ENCODE data around the gene DDX23. TPM values are rescaled to one million over a fixed set of nuclear protein-coding genes. Genes with fewer than 3 reads are reported as not detected.

The DDX23 gene
- total RNA-seq, 1 experiment from 2014 or later, result 114 TPM

DNA sequence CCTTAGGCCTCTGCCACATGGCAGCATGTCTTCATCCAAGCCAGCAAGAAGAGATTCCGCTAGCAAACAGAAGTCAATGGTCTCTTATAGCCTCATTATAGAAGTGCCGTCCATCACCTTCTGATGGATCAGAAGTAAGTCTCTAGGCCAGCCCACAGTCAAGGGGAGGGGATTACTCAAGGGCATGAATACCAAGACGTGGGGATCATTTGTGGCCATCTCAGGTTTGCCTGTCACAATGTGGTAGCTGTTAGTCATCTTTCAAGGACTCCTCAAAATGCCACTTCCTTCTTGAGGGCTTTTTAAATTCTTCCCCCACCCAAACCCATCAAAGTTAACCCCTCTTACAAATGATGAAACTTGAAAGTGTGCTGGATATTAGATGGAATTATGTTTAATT lies 55.0 kb downstream of the DDX23 start:
- no peak for DNase-seq (ENCODE audit: low spot score)

GRCh38 chr12:48795550-48796455 lies 56.2 kb downstream of the DDX23 start:
- peak; percentile 75 for DNase-seq (ENCODE audit: low spot score)

DNA sequence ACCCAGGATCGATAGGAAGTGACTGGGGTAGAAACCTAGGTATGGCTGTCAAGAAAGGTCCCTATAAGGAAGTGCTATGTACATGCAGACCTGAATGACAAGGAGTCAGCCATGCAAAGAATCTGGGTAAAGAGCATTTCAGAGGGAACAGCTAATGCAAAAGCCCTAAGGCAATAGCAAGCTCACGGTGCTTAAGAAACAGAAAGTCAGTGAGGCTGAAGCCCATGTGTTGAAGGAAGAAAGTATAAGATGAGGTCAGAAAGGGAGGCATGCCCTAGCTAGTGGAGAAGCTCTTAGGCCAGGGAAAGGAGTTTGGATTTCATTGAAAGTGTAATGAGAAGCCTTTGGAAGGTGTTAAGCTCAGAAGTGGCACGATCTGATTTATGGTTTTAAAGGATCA lies 57.1 kb downstream of the DDX23 start:
- DNase-seq (ENCODE audit: low spot score), result no peak

- DNase-seq (ENCODE audit: low spot score), result no peak
Observed at GRCh38 chr12:48793696-48794095, 58.3 kb downstream of the DDX23 start.

GRCh38 chr12:48789858-48790326 lies 62.1 kb downstream of the DDX23 start:
- DNase-seq (ENCODE audit: low spot score), result no peak

DNA sequence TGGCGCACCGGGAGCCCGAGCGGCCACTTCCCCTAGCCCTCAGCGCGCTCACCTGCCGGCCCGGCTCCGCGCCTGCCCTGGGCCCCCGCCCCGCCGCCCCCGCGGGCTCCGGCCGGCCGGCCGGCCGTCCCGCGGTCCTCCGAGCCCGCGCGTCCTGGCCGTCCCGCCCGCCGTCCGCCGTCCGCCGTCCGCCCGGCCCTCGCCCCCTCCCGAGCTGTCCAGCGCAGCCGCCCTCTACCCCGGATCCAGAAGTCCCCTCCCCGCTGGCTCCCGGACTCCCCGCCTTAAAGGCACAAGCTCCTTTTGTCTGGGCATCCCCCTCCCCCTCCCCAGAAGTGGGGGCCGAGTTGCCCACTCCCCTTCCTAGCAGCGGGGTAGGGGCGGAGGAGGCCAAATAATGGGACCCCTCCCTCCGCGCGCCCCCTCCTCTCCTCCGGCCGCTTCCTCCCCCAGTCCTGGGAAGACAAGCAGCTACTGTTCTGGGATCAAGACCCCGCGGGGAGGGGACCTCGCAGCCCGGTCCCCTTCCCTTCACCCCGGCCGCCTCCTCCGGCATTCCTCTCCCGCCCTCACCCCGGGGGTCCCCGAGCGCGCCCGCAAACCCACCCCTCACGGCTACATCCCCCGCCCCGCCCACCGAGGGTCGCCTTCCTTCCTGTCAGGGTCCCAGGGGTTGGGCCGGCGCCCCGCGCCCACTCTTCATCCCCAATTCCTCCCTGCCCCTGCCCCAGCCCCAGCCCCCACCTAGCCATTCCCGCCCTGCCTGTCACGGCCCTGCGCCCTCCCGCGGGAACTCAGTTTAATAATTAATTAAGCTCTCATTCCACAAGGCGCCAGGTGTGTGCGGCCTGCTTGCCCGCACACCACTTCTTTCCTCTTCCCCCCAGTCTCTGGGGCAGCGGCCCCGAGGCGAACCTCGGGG lies 62.8 kb downstream of the DDX23 start, which contains the start of gene ADCY6:
Gene ADCY6, minus strand, starts transcription at position 236 of the 922 bp plus-strand sequence. CDS start 5,655 bp downstream, outside the sequence.
- DNase-seq (ENCODE audit: low spot score), result peak; percentile 32

DNA sequence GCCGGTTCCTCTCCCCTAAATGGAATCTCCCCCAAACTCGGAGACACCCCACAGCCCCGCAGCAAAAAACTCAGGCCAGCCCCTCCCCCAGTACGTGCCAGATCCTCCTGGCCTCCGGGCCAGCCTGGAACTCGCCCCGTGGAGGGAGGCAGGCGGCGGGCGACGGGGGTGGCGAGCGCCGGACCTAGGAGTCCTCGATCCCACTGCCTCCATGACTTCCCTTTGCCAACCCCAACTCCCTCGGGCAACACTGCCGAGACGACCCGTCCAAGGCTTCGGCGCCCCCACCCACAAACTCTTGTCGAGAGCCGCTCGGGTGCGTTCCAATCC lies 63.5 kb downstream of the DDX23 start:
- DNase-seq (ENCODE audit: low spot score), result no peak

- DNase-seq (ENCODE audit: low spot score), result no peak
Observed at GRCh38 chr12:48787791-48788523, 64.0 kb downstream of the DDX23 start.

DNA sequence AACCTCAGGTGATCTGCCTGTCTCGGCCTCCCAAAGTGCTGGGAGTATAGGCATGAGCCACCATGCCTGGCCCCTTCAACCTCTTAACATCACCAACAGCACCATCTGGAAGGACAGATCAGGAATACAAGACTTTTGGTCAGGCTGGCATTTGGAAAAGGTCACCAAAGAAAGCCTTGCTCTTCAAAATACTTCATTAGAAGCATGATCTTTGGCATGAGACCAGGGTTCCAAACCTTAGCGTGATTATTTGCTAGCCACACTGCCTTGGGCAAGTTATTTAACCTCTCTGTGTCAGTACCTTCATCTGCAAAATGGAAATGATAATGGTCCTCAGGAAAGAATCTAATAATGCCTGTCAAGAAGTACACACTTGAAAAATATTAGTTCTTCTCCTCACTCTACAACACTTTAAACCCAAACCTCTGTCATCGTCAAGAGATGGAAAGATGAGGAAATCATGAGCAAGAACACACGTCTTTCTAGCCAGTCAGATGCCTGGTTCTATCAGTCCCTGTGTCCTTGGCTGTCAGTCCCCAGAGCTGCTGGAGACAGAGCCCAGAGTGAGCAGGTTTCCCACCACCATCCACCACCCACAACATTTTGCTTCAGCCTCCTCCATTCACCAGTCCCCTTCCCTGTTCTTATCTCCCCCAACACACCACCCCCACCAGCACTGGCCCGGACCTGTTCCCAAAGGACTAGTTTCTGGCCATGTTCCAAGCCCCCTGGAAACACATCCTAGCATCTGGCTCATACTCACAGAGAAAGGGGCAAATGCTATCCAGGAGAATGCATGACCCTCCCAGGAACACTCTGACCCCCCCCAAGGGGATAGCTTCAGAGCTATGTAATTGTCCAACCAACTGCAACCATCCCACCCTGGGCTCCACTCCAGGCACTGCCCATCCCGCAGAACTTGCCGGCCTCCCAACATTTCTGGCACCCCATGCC lies 65.1 kb downstream of the DDX23 start:
- DNase-seq (ENCODE audit: low spot score), result no peak

DNA sequence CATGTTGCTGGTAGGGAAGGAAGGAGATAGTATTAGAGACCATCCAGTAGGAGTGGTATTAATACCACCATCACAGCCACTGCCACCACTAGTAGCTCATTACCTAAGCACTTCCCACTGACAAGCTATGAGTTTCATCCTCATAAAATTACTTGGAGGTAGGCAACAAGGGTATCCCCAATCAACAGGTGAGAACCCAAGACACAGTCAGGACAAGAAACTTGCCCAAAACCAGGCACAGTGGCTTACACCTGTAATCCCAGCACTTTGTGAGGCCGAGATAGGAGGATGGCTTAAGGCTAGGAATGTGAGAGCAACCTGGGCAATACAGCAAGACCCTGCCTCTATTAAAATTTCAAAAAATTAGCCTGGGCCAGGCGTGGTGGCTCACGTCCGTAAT lies 68.5 kb downstream of the DDX23 start:
- DNase-seq (ENCODE audit: low spot score), result no peak

GRCh38 chr12:48782457-48783395 lies 69.2 kb downstream of the DDX23 start:
- no peak for DNase-seq (ENCODE audit: low spot score)

DNA sequence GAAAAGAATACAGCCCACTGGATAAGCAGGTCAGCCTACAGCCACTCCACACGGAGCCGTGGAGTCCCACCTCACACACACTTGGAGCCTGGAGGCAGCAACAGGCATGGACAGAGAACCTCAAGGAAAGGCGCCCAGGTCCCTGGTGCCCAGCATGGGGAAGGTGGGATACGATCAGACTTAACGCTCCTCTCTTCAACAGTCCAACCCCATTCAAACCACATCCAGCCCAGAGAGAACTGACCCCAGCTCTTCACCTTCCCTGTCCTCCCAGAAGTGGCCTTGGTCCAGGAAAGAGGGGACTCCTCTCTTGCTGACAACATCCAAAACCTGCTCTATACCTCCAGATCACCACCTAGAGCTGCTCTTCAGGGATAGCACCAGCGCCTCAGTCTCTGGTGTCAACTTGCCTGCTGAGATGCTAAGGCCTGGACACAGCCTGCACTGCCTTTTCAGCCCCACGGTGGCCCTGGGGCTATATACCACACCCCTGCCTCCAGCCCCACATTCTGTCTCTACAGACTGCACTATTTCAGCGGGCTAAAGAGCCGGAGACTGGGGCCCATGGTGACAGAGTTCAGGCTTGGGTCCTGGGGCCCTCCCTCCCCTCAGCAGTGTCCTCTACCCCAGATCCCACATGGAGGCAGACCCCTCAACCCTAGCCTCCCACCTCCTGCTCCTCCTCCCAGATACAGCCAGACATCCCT lies 70.1 kb downstream of the DDX23 start:
- no peak for DNase-seq (ENCODE audit: low spot score)

GRCh38 chr12:48780381-48781025 lies 71.5 kb downstream of the DDX23 start:
- no peak for DNase-seq (ENCODE audit: low spot score)

- DNase-seq (ENCODE audit: low spot score), result peak; percentile 53
Observed at GRCh38 chr12:48779869-48780268, 72.1 kb downstream of the DDX23 start.
